ENCODE data around the gene MGAT4B.
"Not testable (repeated sequence)": the region's sequence is repeated elsewhere in the genome, so short reads cannot be mapped to it uniquely, and the experiment has no call there.

The MGAT4B gene

GRCh38 chr5:179795049-179795862 is 11.4 kb downstream of the MGAT4B start:
- Mint-ChIP-seq H3K9me3 (no peaks in the 10 kb centered on the region), H3K27ac (peak overlapping the region; percentile 93), H3K4me1 (peaks cover 41% of the 10 kb centered on the region), H3K4me3 (peak overlapping the region; percentile 63), H3K36me3 (peaks cover 52% of the 10 kb centered on the region)
- ATAC-seq (no peak), DNase-seq (ENCODE audit: low spot score in 2 of 2) (no peak)

- Mint-ChIP-seq H3K9me3 (no peaks in the 10 kb centered on the region), H3K27ac (peak overlapping the region; percentile 93), H3K4me1 (peaks cover 37% of the 10 kb centered on the region), H3K4me3 (peak overlapping the region; percentile 63), H3K36me3 (peaks cover 45% of the 10 kb centered on the region)
- DNase-seq (ENCODE audit: low spot score in 2 of 2), result no peak
- no peak for ATAC-seq
Measured at GRCh38 chr5:179794575-179794974, 12.1 kb downstream of the MGAT4B start.

DNA sequence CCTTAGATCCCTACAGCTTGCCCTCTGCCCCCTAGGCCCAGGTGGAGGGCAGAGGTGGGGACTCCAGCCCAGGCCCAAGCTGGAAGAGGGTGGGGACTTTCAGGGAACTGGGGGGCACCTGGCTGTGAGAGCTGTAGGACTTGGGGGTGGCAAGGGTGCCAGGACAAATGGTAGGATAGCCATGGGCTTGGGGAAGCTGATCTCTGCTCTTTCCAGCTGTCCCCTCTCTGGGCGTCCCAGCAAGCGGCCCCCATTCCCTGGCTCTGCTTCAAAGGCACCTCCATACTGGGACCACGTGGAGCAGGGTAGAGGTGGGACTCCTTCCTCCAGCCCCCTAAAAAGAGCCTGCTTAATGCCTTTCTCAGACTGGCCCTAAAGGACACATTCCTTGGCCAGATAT is 12.5 kb downstream of the MGAT4B start:
- Mint-ChIP-seq H3K4me3 (peak overlapping the region; percentile 63), H3K36me3 (peaks cover 41% of the 10 kb centered on the region), H3K4me1 (peaks cover 34% of the 10 kb centered on the region), H3K27ac (peak overlapping the region; percentile 93), H3K9me3 (no peaks in the 10 kb centered on the region)
- DNase-seq (ENCODE audit: low spot score in 2 of 2), result no peak
- ATAC-seq, result no peak

- DNase-seq (ENCODE audit: low spot score in 2 of 2) (peak in 1 of 2 donors; percentile 72), ATAC-seq (peak; percentile 61)
- H3K4me1 Mint-ChIP-seq, result peaks cover 34% of the 10 kb centered on the region
- H3K36me3 Mint-ChIP-seq, result peaks cover 36% of the 10 kb centered on the region
- no peaks in the 10 kb centered on the region for H3K9me3 Mint-ChIP-seq
- peak within 1 kb of the TSS; percentile 93 for H3K27ac Mint-ChIP-seq
- H3K4me3 Mint-ChIP-seq, result peak within 1 kb of the TSS; percentile 63
Measured at GRCh38 chr5:179793468-179794139, 13.1 kb downstream of the MGAT4B start, which contains the start of gene LTC4S. Gene LTC4S (plus strand): TSS chr5:179793986. CDS start chr5:179794081, 95 bp downstream.

DNA sequence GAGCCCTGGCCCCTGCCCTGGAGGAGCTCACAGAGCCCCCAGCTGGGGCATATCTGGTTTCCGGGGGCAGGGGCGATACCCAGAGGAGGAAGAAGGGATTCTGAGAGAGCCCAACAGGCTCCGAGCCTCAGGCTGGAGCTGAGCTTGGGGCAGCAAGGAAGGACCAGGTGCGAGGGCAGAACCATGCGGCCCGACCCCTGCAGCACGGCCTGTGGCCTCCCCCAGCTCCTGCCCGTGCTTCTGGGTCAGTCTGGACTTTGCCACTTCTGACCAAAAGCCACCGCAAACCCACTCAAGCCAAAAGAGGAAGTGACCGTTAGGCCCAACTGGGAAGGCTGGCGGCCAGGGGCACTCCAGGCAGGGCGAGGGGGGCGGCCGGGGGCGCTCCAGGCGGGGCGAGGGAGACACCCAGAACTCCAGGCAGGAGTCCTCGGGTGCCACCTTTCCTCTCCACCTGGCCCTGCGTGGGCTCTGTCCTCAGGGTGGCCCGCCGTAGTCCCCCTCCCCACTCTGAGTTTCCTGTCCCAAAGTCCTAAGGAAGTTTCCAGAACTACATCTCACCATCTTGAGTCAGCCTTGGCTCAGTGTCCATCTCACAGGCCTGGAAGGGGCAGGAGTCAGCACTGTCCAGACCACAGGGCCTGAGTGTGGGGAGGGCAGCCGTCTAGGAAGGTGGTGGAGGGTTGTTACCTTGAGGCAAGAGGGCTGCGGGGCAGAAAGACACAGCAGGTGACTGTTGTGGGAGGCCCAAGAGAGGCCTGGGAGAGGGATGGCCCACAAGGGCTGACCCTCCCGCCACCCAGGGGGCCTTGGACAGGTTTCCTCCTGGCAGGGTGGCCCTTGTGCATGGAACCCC is 13.8 kb downstream of the MGAT4B start:
- Mint-ChIP-seq H3K4me1 (peaks cover 34% of the 10 kb centered on the region), H3K9me3 (no peaks in the 10 kb centered on the region), H3K36me3 (peaks cover 34% of the 10 kb centered on the region), H3K4me3 (peak overlapping the region; percentile 63), H3K27ac (peak overlapping the region; percentile 93)
- DNase-seq (ENCODE audit: low spot score in 2 of 2), result no peak
- ATAC-seq, result no peak

GRCh38 chr5:179791881-179792611 is 14.6 kb downstream of the MGAT4B start:
- ATAC-seq (no peak), DNase-seq (ENCODE audit: low spot score in 2 of 2) (no peak)
- Mint-ChIP-seq H3K4me1 (peaks cover 32% of the 10 kb centered on the region), H3K9me3 (no peaks in the 10 kb centered on the region), H3K27ac (peak overlapping the region; percentile 70), H3K4me3 (no peak overlapping the region), H3K36me3 (peaks cover 26% of the 10 kb centered on the region)

GRCh38 chr5:179789278-179789677 is 17.4 kb downstream of the MGAT4B start:
- not testable (repeated sequence) for ATAC-seq; DNase-seq (ENCODE audit: low spot score in 2 of 2); H3K9me3 Mint-ChIP-seq; H3K4me3 Mint-ChIP-seq
- peaks cover 27% of the 10 kb centered on the region for H3K36me3 Mint-ChIP-seq
- peak overlapping the region; percentile 52 for H3K27ac Mint-ChIP-seq
- peaks cover 15% of the 10 kb centered on the region for H3K4me1 Mint-ChIP-seq

DNA sequence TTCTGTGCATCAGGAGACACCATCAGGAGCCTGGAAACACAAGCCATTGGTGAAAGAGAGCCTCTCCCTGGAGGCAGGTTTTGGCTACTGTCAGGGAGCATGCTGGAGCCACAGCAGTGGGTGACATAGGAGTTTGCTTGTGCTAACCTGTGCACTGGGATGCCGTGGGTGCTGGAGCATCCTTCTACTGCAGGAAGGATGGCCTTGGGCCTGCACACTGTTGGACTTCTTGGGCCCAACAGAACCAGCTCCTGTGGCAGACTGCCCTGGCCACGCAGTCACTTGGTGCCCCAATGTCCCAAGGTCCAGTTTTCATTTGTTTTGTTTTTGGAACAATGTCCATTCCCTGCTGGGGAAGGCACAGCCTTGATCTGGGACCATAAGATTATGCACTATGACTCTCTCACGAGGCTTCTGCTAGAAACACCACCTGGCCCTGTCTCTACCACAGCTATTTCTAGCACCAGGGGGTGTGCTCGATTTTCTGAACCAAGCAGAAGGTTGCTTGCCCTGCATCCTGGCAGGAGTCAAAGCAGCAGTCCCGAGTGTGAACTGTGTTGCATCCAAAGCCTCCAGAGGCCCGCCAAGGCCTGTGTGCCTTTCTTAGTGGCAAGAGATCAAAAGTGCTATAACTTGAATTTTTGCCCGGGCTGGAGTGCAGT is 18.3 kb downstream of the MGAT4B start:
- DNase-seq (ENCODE audit: low spot score in 2 of 2) (no peak), ATAC-seq (no peak)
- Mint-ChIP-seq H3K9me3 (no peaks in the 10 kb centered on the region), H3K36me3 (peaks cover 21% of the 10 kb centered on the region), H3K27ac (no peak overlapping the region), H3K4me3 (no peak overlapping the region), H3K4me1 (peaks cover 5% of the 10 kb centered on the region)

GRCh38 chr5:179786861-179787260 is 19.8 kb downstream of the MGAT4B start:
- ATAC-seq, result no peak
- no peak overlapping the region for H3K27ac Mint-ChIP-seq
- H3K4me1 Mint-ChIP-seq, result no peaks in the 10 kb centered on the region
- H3K9me3 Mint-ChIP-seq, result no peaks in the 10 kb centered on the region
- H3K36me3 Mint-ChIP-seq, result peaks cover 12% of the 10 kb centered on the region
- H3K4me3 Mint-ChIP-seq, result no peak overlapping the region
- no peak for DNase-seq (ENCODE audit: low spot score in 2 of 2)

- DNase-seq (ENCODE audit: low spot score in 2 of 2) (no peak), ATAC-seq (no peak)
- Mint-ChIP-seq H3K36me3 (peaks cover 31% of the 10 kb centered on the region), H3K27ac (no peak overlapping the region), H3K9me3 (no peaks in the 10 kb centered on the region), H3K4me3 (no peak overlapping the region), H3K4me1 (no peaks in the 10 kb centered on the region)
Measured at GRCh38 chr5:179783128-179783527, 23.5 kb downstream of the MGAT4B start.

DNA sequence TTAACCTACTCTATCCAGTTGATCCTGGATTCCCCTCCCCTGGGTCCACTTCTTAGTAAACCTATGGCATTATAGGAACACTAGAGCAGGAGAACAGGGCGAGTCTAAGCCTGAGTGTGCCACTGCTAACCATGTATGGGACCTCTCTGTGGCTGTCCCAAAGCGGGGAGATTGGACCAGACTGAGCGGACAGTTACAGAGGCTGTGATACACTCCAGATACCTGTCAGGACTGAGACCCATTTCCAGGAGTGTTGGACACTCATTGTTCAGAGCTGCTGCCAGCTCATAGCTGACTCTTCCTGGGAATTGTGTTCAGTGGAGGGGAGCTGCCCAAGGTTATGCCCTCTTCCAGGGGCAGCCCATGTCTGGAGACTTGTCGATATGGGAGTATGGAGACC is 24.8 kb downstream of the MGAT4B start:
- Mint-ChIP-seq H3K4me3 (no peak overlapping the region), H3K36me3 (peaks cover 44% of the 10 kb centered on the region), H3K27ac (peak overlapping the region; percentile 27), H3K4me1 (no peaks in the 10 kb centered on the region), H3K9me3 (no peaks in the 10 kb centered on the region)
- no peak for DNase-seq (ENCODE audit: low spot score in 2 of 2)
- no peak for ATAC-seq

DNA sequence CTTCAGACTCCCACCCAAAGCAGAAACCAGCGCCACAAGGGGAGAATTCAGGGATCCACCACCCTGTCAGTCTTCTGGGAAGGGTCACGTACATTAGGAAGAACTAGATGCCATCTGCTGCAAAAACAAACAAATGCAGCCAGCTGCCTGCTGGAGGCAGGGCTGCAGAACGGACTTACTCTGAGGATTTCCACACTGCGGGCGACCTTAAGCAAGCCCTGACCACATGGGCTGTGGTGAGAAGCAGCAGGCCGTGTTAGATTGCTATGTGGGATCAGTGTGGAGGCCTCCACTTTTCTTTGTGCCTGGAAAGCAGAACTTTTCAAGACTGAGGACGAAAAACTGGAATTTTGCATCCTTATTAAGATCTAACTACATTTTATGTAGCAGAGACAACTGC is 26.3 kb downstream of the MGAT4B start:
- Mint-ChIP-seq H3K4me3 (no peak overlapping the region), H3K36me3 (peaks cover 53% of the 10 kb centered on the region), H3K9me3 (no peaks in the 10 kb centered on the region), H3K4me1 (no peaks in the 10 kb centered on the region), H3K27ac (peak overlapping the region; percentile 20)
- ATAC-seq (no peak), DNase-seq (ENCODE audit: low spot score in 2 of 2) (no peak)

- peak overlapping the region; percentile 20 for H3K27ac Mint-ChIP-seq
- H3K4me1 Mint-ChIP-seq, result no peaks in the 10 kb centered on the region
- H3K36me3 Mint-ChIP-seq, result peaks cover 58% of the 10 kb centered on the region
- ATAC-seq (no peak), DNase-seq (ENCODE audit: low spot score in 2 of 2) (no peak)
- H3K9me3 Mint-ChIP-seq, result no peaks in the 10 kb centered on the region
- H3K4me3 Mint-ChIP-seq, result no peak overlapping the region
Measured at GRCh38 chr5:179779826-179780225, 26.8 kb downstream of the MGAT4B start.

- ATAC-seq (no peak), DNase-seq (ENCODE audit: low spot score in 2 of 2) (no peak)
- Mint-ChIP-seq H3K27ac (peak overlapping the region; percentile 46), H3K4me1 (no peaks in the 10 kb centered on the region), H3K36me3 (peaks cover 71% of the 10 kb centered on the region), H3K9me3 (no peaks in the 10 kb centered on the region), H3K4me3 (no peak overlapping the region)
Measured at GRCh38 chr5:179778591-179778990, 28.1 kb downstream of the MGAT4B start.
